HG02938 (cell line): ENCODE measurements around the gene ARHGAP24.
A peak's percentile ranks its signal among the peaks of the same experiment; 100 is the strongest.

ENCODE experiments used
- ATAC-seq: cut with Tn5 transposase; IDR thresholded peaks from one replicate; pipeline ENCODE4 v1.9.1; 2021; ENCODE audit warnings: mild to moderate bottlenecking, moderate library complexity; ENCODE audit not compliant: unreplicated experiment

Gene ARHGAP24

DNA sequence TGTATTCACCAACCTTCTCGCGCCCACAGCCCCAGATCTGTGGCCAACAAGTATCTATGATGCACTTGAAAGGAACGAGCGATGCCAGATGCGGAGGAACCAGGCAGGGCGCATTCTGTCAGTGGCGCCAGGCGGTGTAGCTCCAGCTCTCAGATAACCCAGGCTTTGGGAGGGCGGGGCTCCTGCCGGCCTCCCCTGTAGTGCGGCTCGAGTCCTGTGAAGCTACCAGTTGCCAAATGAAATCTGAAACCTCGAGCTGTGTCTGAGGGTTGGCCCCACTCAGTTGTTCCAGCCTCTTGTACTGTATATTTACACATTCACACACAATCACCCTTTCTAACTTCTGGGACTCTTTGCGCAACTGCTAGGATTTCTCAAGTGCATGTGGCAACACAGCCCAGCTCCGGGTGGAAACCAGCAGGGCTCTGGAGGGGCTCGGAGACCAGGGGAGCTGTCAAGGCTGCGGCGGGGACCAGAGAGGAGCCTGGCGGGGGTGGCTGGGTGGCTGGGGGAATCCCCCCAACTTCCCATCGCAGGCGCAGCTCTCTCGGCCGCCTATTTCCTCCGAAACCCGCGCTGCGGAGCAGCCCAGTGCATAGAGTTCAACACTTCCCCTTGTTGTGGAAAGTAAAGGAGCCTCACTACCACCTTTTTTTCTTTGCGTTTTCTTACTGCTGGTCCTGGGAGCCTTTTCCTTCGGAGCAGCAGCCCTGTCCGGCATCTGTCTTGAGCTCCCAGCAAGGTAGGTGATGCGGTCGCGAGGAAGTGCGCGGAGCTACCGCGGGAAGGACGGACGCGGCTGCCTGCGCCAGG, at the start of gene ARHGAP24:
Gene ARHGAP24, plus strand, starts transcription at position 333 of the 813 bp plus-strand sequence.
- peak; percentile 91 for ATAC-seq

- ATAC-seq = no peak
Observed at GRCh38 chr4:85426366-85426765, 48.6 kb upstream of the ARHGAP24 start.

- no peak for ATAC-seq
Observed at GRCh38 chr4:85427123-85427522, 47.8 kb upstream of the ARHGAP24 start.

DNA sequence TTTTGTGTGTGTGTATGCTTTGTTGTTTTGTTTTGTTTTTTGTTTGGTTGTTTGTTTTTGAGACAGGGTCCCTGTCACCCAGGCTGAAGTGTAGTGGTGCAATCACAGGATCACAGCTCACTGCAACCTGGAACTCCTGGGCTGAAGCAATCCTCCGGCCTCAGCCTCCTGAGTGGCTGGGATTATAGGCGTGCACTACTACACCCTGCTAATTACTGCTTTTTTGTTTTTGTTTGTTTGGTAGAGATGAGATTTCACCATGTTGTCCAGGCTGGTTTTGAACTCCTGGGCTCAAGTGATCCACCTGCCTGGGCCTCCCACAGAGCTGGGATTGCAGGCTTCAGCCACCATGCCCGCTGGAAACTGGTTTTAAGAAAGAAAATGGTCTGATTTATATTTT, 44.7 kb upstream of the ARHGAP24 start:
- no peak for ATAC-seq

GRCh38 chr4:85430697-85431096, 44.3 kb upstream of the ARHGAP24 start:
- ATAC-seq = no peak

- ATAC-seq = no peak
Observed at GRCh38 chr4:85431156-85431555, 43.8 kb upstream of the ARHGAP24 start.

DNA sequence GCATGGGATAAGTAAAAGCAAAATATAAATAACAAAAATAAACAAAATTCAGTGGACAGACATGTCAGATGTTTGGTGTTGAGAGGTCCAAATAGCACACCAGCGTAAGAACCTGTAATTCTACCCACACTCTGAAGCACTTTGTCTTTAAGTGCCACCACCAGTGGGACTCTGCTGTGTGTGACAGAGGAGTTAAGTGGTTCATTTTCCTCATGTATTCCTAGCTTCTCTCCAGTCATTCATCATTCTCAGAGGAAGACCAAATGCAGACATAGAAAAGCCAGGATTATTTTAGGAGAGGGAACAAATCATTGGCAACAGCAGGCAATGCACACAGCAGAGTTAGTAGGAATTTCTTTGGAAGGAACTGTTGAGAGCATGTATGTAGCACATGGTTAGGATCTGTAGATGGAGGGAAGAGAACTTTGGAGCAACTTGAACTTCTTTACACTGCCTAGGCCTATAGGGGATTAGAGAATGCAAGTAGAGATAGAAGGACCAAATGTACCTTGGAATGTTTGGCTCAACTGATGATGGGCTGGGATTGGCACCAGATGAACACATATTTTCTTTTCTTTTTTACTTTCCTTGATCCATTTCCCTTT, 43.0 kb upstream of the ARHGAP24 start:
- ATAC-seq = no peak

DNA sequence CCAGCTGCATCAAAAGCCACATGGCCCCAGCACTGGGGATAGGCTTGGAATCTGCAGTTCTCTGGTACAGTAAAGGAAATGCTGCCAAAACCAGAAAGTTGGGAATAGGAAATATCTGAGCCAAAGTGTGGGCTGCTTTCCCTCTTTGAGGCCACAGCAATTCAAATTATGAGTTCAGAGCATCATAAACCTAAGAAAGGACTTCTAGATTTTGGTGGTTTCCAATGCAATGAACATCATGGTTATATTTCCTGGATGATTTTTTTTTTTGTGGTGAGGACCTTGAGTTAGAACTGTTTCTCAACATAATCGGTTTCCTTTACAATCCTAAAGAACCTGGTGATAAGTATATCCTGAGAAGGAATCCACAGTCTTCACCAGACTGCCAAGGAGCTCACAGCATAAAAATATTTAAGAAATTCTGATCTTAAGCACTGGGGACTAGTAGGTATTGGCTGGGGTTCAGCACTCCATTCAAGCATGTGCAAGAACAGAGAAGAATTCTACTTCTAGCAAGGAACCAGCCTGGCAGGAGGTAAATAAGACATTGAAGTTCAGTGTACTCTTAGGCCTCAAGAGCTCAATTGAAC, 29.8 kb upstream of the ARHGAP24 start:
- ATAC-seq = no peak

GRCh38 chr4:85446141-85446861, 28.6 kb upstream of the ARHGAP24 start:
- no peak for ATAC-seq

DNA sequence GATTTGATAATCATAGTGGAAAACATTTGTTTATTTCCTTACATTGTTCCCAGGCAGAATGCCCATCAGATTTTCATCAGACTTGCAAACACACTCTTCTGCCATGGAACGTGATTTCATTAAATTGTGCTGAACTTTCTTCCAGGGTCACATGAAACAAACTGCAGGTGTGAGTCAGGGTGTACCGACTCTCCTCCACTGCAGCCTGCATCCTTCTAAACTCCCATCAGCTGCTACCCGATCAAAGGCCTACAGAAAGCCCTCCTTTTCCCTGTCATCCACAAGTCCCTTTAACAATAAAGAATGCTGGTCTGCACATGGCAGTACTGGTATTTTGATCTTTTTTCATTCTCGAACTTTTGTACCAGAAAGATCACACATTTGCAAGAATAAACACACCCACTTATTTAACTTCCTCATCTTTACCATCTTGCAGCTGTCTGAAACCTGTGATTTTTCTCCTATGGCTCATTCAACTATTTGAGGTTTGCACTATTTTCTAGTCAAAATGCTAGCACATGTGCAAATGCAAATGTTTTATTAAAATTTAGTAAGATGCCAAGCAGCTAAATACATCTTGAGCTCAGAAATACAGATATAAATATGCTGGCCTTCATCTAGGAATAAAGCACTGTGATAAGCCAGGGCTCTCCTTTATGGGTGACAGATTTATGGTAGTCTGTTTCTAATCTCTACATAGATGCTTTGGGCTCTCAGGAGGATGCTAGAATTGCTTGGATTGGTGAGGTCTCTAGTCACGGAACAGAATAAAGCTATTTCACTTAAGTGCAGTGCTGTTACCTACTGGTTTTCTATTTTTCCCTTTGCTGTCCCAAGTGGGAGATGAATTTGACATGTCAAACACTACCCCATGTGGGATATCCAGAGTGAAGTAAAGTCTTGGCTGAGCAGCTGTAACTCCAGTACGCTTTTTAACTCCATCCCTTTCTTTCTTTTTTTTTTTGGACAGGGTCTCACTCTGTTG, 25.8 kb upstream of the ARHGAP24 start:
- peak; percentile 62 for ATAC-seq

DNA sequence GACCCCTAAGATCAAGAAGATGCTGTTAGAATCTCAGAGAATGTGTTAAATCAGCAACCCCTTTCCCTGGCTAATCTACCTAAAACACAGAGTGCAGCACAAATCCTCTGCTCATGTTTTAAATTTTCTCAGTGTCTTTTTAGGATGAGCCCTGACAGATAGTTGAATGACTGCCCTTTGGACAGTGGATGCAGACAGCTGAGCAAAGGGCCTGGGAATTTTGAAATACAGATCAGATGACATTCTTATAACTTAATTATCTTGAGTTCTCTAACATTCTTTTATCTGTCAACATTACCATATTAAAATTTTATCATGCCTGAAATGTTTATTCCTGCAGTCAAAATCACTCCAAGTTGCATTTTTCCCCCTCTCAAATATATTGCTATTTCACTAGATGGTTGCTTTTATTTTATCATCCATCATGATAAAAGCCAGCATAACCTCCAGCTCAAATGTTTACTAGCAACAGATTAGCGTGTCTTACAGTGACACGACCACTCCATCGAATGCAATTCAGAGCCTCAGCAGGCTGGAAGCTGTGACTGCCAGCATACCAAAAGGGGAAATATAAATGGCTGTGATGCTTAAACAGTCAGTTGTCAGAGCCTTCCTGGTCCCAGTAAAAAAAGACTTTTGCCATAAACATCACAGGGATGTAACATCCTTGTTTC, 22.8 kb upstream of the ARHGAP24 start:
- ATAC-seq = no peak

GRCh38 chr4:85455942-85456341, 19.0 kb upstream of the ARHGAP24 start:
- no peak for ATAC-seq

DNA sequence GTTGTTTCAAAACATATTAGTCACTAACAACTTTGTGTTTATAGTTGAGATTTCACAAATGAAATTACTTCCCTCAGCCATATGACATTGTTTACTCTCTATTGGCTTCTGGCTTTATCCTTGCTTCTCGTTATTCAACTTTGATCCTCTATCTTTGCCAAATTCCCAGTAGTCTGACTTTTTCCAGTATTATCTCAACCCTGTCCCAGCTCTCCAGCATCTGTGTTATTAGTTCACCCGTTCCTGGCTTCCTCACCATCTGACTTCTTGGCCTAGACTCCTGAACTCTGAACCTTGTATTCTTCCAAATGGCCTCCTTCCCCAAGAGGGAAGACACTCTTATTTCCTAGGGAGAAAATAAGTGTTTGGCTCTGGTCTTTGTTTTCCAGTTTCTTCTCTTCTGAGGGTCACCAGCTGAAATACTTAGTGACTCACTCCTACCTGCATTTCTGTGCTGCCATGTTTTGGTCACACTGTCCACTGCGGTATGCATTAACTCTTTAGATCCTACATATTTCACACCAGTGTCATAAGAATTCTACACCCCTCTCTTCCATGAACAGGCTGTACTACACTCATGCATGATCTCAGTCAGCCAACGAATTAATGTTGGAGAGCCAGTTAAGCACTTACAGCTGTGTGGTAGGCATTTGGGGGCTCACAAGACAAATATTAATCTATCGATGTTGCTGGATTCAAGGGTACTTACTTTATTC, 17.0 kb upstream of the ARHGAP24 start:
- no peak for ATAC-seq

DNA sequence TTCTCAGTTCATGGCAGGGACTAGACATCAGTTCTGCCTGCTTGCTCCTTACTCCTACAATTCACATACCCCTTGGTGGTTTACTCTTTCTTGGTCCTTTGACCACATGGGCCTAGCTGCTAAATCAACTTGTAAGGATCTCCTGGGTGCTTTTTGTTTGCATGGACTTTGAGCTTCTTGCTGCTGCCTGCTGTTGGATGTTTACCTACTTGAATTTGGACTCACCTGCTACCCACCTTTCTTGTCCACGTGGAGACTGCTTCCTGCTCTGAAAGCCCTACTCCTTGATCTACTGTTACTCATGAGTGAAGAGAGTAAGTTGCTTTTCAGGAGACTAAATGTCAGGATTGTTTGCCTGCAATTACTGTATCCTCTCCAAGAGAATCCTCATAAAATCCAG, 15.2 kb upstream of the ARHGAP24 start:
- no peak for ATAC-seq

GRCh38 chr4:85474356-85474755, 594 bp upstream of the ARHGAP24 start:
- no peak for ATAC-seq

DNA sequence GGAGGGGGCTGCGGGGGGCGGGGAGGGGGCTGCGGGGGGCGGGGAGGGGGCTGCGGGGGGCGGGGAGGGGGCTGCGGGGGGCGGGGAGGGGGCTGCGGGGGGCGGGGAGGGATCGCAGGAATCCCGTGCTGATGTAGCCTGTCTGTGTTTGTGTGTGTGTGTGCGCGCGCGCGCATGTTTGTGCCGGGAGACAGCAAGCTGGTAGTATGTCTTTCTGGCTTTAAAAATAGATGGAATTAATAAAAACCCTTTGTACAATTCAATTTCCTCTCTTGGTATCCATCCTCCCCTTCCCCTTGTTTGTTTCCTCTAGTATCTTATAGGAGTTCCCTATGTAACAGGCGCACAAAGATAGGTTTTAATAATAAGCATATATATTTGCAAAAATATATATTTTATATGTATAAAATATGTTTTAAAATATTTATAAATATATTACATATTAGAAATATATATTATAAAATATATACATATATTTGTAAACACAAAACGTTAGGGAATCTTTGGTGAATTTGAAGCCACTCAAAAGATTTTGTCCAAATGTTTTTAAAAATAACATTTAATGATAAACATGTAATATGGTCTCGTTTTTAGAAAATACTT, 782 bp downstream of the ARHGAP24 start:
- ATAC-seq = no peak

DNA sequence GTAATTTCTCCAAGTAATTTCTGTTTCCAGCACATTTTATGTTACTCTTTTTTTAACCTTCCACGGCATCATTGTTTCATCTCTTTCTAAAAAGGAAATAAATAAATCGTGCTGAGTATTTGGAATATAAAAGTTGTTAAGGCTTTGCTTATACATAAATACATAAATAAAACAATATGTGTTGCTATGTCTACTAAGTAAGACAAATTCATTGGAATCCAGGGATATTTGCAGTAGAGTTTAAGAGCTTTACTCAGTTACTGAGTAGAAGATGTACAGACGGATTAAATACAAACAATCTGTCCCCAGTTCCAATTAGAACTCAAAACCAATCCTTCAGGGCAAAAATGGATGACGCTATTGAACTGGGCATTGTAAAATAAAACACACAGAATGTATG, 1.4 kb downstream of the ARHGAP24 start:
- ATAC-seq = no peak

DNA sequence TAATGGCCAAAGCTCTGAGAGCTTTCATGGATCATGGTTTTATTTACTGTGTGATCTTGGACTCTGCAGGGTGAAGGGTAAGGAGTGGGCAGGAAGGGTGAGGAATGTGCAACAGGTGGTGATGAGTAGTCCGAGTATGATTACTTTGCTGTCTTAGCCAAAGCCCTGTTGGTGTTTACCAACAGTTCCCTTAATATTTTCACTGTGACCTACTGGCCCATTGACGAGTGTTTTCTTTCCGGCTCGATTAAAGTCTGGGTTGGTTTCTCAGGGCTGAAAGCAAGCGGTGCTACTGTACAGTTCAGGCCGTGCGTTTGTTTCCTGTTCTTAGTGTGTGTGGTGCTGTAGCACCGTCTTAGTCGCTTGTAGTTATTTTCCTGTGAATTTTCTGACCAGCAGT, 2.6 kb downstream of the ARHGAP24 start:
- ATAC-seq = no peak

GRCh38 chr4:85478576-85478975, 3.6 kb downstream of the ARHGAP24 start:
- ATAC-seq = no peak
